ACC112 (cell line): ENCODE data around the gene PIEZO1.

Experiments
- H2AFZ ChIP-seq: fragments of 200-600 bp; sonication (generic); one replicate; pipeline ENCODE4 v1.6.0; 2017; ENCODE audit warnings: antibody characterized with exemption, low read length; ENCODE audit not compliant: unreplicated experiment
- H3K27ac ChIP-seq: fragments of 200-600 bp; sonication (generic); 2 replicates; pipeline ENCODE4 v1.5.1; 2014; ENCODE audit warnings: low read depth, mild to moderate bottlenecking, antibody characterized with exemption, low read length, moderate library complexity
- H3K27me3 ChIP-seq: fragments of 200-600 bp; sonication (generic); 2 replicates; pipeline ENCODE4 v1.6.1; 2014; ENCODE audit warnings: mild to moderate bottlenecking, antibody characterized with exemption, low read length, moderate library complexity, mixed read lengths; ENCODE audit not compliant: insufficient read depth
- H3K36me3 ChIP-seq: fragments of 200-600 bp; sonication (generic); 2 replicates; pipeline ENCODE4 v1.6.1; 2016; ENCODE audit warnings: mild to moderate bottlenecking, antibody characterized with exemption, low read length, moderate library complexity, mixed read lengths; ENCODE audit not compliant: insufficient read depth
- H3K4me1 ChIP-seq: fragments of 200-600 bp; sonication (generic); one replicate; pipeline ENCODE4 v1.6.1; 2016; ENCODE audit warnings: low read length, mixed read lengths; ENCODE audit not compliant: insufficient read depth, unreplicated experiment, control insufficient read depth
- H3K4me3 ChIP-seq: fragments of 200-600 bp; sonication (generic); 2 replicates; pipeline ENCODE4 v1.5.1; 2014; ENCODE audit warnings: mild to moderate bottlenecking, low read depth, low read length
- H3K79me2 ChIP-seq: fragments of 200-600 bp; sonication (generic); one replicate; pipeline ENCODE4 v1.6.0; 2016; ENCODE audit warnings: low read length; ENCODE audit not compliant: control insufficient read depth, unreplicated experiment, insufficient read depth

The PIEZO1 gene

GRCh38 chr16:88697116-88697830 is 87.7 kb downstream of the PIEZO1 start:
- H3K79me2 ChIP-seq: no peaks in the 10 kb centered on the region
- H3K27ac ChIP-seq: no peak overlapping the region
- H3K36me3 ChIP-seq: no peaks in the 10 kb centered on the region
- no peaks in the 10 kb centered on the region for H3K27me3 ChIP-seq
- H3K4me1 ChIP-seq: no peaks in the 10 kb centered on the region
- no peak overlapping the region for H3K4me3 ChIP-seq
- H2AFZ ChIP-seq: no peak overlapping the region

GRCh38 chr16:88696441-88696840 is 88.6 kb downstream of the PIEZO1 start:
- Histone ChIP-seq H3K27me3 (no peaks in the 10 kb centered on the region), H3K36me3 (no peaks in the 10 kb centered on the region), H3K27ac (no peak overlapping the region), H3K79me2 (no peaks in the 10 kb centered on the region), H3K4me1 (no peaks in the 10 kb centered on the region), H3K4me3 (no peak overlapping the region), H2AFZ (no peak overlapping the region)

- H3K4me1 ChIP-seq: no peaks in the 10 kb centered on the region
- H2AFZ ChIP-seq: no peak overlapping the region
- no peaks in the 10 kb centered on the region for H3K36me3 ChIP-seq
- H3K4me3 ChIP-seq: no peak overlapping the region
- H3K79me2 ChIP-seq: no peaks in the 10 kb centered on the region
- H3K27ac ChIP-seq: no peak overlapping the region
- no peaks in the 10 kb centered on the region for H3K27me3 ChIP-seq
Observed at GRCh38 chr16:88695753-88696152, 89.3 kb downstream of the PIEZO1 start.

- H2AFZ ChIP-seq: no peak overlapping the region
- H3K79me2 ChIP-seq: no peaks in the 10 kb centered on the region
- H3K27ac ChIP-seq: no peak overlapping the region
- H3K4me3 ChIP-seq: no peak overlapping the region
- no peaks in the 10 kb centered on the region for H3K36me3 ChIP-seq
- no peaks in the 10 kb centered on the region for H3K4me1 ChIP-seq
- H3K27me3 ChIP-seq: no peaks in the 10 kb centered on the region
Observed at GRCh38 chr16:88695218-88695617, 89.8 kb downstream of the PIEZO1 start.

- Histone ChIP-seq H3K4me1 (no peaks in the 10 kb centered on the region), H3K27ac (no peak overlapping the region), H3K4me3 (no peak overlapping the region), H3K27me3 (no peaks in the 10 kb centered on the region), H2AFZ (no peak overlapping the region), H3K79me2 (no peaks in the 10 kb centered on the region), H3K36me3 (no peaks in the 10 kb centered on the region)
Observed at GRCh38 chr16:88694221-88695087, 90.6 kb downstream of the PIEZO1 start.

GRCh38 chr16:88693420-88694177 is 91.4 kb downstream of the PIEZO1 start:
- H3K79me2 ChIP-seq: no peaks in the 10 kb centered on the region
- no peak overlapping the region for H3K27ac ChIP-seq
- peaks cover 4% of the 10 kb centered on the region; the same call in 1 of the 2 replicates for H3K27me3 ChIP-seq
- no peaks in the 10 kb centered on the region for H3K36me3 ChIP-seq
- H3K4me1 ChIP-seq: no peaks in the 10 kb centered on the region
- no peak overlapping the region for H3K4me3 ChIP-seq
- no peak overlapping the region for H2AFZ ChIP-seq

- no peaks in the 10 kb centered on the region for H3K79me2 ChIP-seq
- H3K36me3 ChIP-seq: no peaks in the 10 kb centered on the region
- H3K4me1 ChIP-seq: no peaks in the 10 kb centered on the region
- no peak overlapping the region for H2AFZ ChIP-seq
- no peak overlapping the region for H3K4me3 ChIP-seq
- peaks cover 10% of the 10 kb centered on the region; the same call in 1 of the 2 replicates for H3K27me3 ChIP-seq
- no peak overlapping the region for H3K27ac ChIP-seq
Observed at GRCh38 chr16:88692861-88693260, 92.2 kb downstream of the PIEZO1 start.

- Histone ChIP-seq H3K36me3 (no peaks in the 10 kb centered on the region), H3K4me3 (no peak overlapping the region), H3K27ac (no peak overlapping the region), H3K27me3 (peaks cover 10% of the 10 kb centered on the region; the same call in 1 of the 2 replicates), H2AFZ (no peak overlapping the region), H3K79me2 (no peaks in the 10 kb centered on the region), H3K4me1 (no peaks in the 10 kb centered on the region)
Observed at GRCh38 chr16:88691924-88692560, 93.0 kb downstream of the PIEZO1 start.

GRCh38 chr16:88691129-88691813 is 93.7 kb downstream of the PIEZO1 start:
- Histone ChIP-seq H3K4me1 (no peaks in the 10 kb centered on the region), H3K79me2 (no peaks in the 10 kb centered on the region), H3K4me3 (no peak overlapping the region), H3K27ac (no peak overlapping the region), H2AFZ (no peak overlapping the region), H3K27me3 (peaks cover 14% of the 10 kb centered on the region; the same call in 1 of the 2 replicates), H3K36me3 (no peaks in the 10 kb centered on the region)
